ENCODE results near the gene GALP.
A peak's percentile ranks its signal among the peaks of the same experiment; 100 is the strongest.

Gene GALP

DNA sequence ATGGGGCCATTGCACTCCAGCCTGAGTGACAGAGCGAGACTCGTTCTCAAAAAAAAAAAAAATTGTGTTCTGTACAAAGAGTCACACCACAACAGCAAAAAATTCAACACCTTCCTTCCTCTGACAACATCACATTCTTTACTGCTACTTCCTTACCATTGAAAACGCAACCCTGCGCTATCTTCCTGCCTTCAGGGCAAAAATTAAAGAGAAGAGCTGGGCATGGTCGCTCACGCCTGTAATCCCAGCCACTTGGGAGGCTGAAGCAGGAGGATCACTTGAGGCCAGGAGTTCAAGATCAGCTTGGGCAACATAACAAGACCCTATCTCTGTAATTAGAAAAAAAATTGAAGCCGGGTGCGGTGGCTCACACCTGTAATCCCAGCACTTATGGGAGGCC lies 44.2 kb upstream of the GALP start:
- TF ChIP-seq ZFP30 (CRISPR knock-in tag; IDR thresholded peaks at IDR 0.05) (no peak), OSR1 (CRISPR knock-in tag; IDR thresholded peaks at IDR 0.05) (no peak), RARB (CRISPR knock-in tag; IDR thresholded peaks at IDR 0.05) (no peak), ZNF70 (CRISPR knock-in tag; IDR thresholded peaks at IDR 0.05) (no peak), BACH2 (CRISPR knock-in tag; IDR thresholded peaks at IDR 0.05; ENCODE audit: borderline replicate concordance) (no peak), ZNF8 (CRISPR knock-in tag; IDR thresholded peaks at IDR 0.05) (no peak), PPARA (CRISPR knock-in tag; IDR thresholded peaks at IDR 0.05; ENCODE audit: borderline replicate concordance) (no peak), TCF4 (CRISPR knock-in tag; IDR thresholded peaks at IDR 0.05; ENCODE audit: borderline replicate concordance) (no peak), ZC3H10 (CRISPR knock-in tag; IDR thresholded peaks at IDR 0.05) (no peak), ZNF565 (CRISPR knock-in tag; conservative IDR thresholded peaks at IDR 0.05; ENCODE audit: low read depth) (no peak)
- TF ChIP-seq, protein P1, sequence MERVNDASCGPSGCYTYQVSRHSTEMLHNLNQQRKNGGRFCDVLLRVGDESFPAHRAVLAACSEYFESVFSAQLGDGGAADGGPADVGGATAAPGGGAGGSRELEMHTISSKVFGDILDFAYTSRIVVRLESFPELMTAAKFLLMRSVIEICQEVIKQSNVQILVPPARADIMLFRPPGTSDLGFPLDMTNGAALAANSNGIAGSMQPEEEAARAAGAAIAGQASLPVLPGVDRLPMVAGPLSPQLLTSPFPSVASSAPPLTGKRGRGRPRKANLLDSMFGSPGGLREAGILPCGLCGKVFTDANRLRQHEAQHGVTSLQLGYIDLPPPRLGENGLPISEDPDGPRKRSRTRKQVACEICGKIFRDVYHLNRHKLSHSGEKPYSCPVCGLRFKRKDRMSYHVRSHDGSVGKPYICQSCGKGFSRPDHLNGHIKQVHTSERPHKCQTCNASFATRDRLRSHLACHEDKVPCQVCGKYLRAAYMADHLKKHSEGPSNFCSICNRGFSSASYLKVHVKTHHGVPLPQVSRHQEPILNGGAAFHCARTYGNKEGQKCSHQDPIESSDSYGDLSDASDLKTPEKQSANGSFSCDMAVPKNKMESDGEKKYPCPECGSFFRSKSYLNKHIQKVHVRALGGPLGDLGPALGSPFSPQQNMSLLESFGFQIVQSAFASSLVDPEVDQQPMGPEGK (CRISPR knock-in tag; IDR thresholded peaks at IDR 0.05; ENCODE audit: borderline replicate concordance): no peak
- TF ChIP-seq, protein P2, sequence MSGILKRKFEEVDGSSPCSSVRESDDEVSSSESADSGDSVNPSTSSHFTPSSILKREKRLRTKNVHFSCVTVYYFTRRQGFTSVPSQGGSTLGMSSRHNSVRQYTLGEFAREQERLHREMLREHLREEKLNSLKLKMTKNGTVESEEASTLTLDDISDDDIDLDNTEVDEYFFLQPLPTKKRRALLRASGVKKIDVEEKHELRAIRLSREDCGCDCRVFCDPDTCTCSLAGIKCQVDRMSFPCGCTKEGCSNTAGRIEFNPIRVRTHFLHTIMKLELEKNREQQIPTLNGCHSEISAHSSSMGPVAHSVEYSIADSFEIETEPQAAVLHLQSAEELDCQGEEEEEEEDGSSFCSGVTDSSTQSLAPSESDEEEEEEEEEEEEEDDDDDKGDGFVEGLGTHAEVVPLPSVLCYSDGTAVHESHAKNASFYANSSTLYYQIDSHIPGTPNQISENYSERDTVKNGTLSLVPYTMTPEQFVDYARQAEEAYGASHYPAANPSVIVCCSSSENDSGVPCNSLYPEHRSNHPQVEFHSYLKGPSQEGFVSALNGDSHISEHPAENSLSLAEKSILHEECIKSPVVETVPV (CRISPR knock-in tag; IDR thresholded peaks at IDR 0.05): no peak
- TF ChIP-seq, protein P3, sequence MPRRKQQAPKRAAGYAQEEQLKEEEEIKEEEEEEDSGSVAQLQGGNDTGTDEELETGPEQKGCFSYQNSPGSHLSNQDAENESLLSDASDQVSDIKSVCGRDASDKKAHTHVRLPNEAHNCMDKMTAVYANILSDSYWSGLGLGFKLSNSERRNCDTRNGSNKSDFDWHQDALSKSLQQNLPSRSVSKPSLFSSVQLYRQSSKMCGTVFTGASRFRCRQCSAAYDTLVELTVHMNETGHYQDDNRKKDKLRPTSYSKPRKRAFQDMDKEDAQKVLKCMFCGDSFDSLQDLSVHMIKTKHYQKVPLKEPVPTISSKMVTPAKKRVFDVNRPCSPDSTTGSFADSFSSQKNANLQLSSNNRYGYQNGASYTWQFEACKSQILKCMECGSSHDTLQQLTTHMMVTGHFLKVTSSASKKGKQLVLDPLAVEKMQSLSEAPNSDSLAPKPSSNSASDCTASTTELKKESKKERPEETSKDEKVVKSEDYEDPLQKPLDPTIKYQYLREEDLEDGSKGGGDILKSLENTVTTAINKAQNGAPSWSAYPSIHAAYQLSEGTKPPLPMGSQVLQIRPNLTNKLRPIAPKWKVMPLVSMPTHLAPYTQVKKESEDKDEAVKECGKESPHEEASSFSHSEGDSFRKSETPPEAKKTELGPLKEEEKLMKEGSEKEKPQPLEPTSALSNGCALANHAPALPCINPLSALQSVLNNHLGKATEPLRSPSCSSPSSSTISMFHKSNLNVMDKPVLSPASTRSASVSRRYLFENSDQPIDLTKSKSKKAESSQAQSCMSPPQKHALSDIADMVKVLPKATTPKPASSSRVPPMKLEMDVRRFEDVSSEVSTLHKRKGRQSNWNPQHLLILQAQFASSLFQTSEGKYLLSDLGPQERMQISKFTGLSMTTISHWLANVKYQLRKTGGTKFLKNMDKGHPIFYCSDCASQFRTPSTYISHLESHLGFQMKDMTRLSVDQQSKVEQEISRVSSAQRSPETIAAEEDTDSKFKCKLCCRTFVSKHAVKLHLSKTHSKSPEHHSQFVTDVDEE (CRISPR knock-in tag; IDR thresholded peaks at IDR 0.05): no peak
- ATAC-seq: no peak

DNA sequence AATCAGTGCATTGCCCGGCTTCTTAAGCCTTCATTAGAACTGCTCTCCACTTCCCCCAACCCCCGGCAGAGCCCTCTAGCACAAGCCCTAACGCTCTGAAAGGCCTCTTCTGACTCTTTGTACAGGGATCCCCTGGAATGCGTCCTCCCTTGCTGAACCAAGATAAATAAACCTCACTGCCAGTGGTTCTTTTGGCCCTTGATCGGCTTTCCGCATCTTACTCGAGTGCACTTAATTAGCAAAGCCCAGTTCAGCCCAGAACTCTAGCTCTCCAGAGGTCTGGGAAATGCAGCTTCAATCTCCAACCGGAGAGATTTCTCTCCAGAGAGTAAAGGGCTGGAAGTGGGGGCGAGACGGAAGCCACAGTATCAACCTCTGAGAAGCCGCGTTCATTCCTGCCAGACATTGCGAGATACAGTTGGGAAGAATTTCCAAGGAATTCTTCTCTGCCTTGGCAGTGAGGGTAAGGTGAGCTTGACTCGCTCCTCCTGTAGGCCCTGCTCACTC lies 43.4 kb upstream of the GALP start:
- TF ChIP-seq CSDC2 (CRISPR knock-in tag; IDR thresholded peaks at IDR 0.05) (no peak), TCF4 (CRISPR knock-in tag; IDR thresholded peaks at IDR 0.05; ENCODE audit: borderline replicate concordance) (no peak), GLIS3 (CRISPR knock-in tag; IDR thresholded peaks at IDR 0.05) (no peak), ZNF8 (CRISPR knock-in tag; IDR thresholded peaks at IDR 0.05) (no peak), RARB (CRISPR knock-in tag; IDR thresholded peaks at IDR 0.05) (no peak)
- TF ChIP-seq, protein P4, sequence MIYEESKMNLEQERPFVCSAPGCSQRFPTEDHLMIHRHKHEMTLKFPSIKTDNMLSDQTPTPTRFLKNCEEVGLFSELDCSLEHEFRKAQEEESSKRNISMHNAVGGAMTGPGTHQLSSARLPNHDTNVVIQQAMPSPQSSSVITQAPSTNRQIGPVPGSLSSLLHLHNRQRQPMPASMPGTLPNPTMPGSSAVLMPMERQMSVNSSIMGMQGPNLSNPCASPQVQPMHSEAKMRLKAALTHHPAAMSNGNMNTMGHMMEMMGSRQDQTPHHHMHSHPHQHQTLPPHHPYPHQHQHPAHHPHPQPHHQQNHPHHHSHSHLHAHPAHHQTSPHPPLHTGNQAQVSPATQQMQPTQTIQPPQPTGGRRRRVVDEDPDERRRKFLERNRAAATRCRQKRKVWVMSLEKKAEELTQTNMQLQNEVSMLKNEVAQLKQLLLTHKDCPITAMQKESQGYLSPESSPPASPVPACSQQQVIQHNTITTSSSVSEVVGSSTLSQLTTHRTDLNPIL (CRISPR knock-in tag; IDR thresholded peaks at IDR 0.05; ENCODE audit: low read depth): no peak
- peak; percentile 55 for ATAC-seq

DNA sequence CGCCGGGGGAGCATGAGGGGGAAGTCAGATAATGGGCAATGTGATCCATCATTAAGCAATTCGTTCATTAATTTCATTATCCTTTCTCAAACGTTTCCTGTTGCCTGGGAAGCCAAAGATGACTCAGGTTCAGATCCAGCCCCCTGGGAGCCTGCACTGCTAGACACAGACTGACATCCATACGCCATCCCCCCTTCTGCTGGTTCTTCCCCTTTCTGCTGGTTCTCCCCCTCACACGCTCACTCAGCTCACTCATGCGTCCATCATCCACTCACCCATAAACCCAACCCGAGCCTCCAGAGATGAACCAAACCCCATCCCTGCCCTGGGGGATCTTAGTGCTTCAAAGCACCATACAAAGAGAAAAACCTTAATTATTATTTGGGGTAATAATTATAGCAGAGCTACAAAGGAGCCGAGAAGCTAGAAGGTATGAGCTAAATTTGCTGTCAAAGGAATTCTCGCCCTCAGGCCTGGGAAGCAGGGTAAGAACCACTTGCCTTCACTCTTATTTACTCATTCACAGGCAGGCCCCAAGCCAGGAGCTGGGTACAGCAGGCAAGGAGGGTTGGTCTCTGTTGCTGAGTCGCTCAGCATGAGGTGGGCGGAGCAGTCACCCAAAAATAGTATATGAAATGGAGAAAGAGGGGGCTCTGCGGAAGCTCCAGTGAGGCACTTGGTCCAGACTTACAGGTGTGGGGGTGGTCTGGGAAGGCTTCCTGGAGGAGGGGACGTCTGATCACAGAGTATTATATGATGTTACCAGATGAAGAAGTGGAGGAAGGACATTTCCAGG lies 41.8 kb upstream of the GALP start:
- TF ChIP-seq, protein P3 (CRISPR knock-in tag; IDR thresholded peaks at IDR 0.05): no peak
- TF ChIP-seq ISL1 (CRISPR knock-in tag; IDR thresholded peaks at IDR 0.05): 0 out of 2 replicates have a peak, but pooled peaks have one; percentile 16
- peak; percentile 81 for ATAC-seq
